ENCODE measurements around the gene ITPKC.

GRCh38 chr19:40705362-40705651 is 11.6 kb upstream of the ITPKC start:
- TF ChIP-seq, protein P1, sequence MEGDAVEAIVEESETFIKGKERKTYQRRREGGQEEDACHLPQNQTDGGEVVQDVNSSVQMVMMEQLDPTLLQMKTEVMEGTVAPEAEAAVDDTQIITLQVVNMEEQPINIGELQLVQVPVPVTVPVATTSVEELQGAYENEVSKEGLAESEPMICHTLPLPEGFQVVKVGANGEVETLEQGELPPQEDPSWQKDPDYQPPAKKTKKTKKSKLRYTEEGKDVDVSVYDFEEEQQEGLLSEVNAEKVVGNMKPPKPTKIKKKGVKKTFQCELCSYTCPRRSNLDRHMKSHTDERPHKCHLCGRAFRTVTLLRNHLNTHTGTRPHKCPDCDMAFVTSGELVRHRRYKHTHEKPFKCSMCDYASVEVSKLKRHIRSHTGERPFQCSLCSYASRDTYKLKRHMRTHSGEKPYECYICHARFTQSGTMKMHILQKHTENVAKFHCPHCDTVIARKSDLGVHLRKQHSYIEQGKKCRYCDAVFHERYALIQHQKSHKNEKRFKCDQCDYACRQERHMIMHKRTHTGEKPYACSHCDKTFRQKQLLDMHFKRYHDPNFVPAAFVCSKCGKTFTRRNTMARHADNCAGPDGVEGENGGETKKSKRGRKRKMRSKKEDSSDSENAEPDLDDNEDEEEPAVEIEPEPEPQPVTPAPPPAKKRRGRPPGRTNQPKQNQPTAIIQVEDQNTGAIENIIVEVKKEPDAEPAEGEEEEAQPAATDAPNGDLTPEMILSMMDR (IDR thresholded peaks at IDR 0.05), result no peak
- TF ChIP-seq POLR2AphosphoS5 (IDR thresholded peaks at IDR 0.05; ENCODE audit: insufficient read depth in 1 of 2, low read depth in 1 of 2), result no peak
- TF ChIP-seq POLR2A (IDR thresholded peaks at IDR 0.05), result no peak

All from vagina (tissue), 2 donors.